Hematopoietic multipotent progenitor cell treated with erythropoietin and hydrocortisone succinate and interleukin-3 and kit ligand, for 6 days (in vitro differentiated cells): ENCODE results near the gene NFE2L3.
"Not testable (repeated sequence)": the region's sequence is repeated elsewhere in the genome, so short reads cannot be mapped to it uniquely, and the experiment has no call there.

Experiments used
- DNase-seq: peaks from one replicate; pipeline ENCODE4 v3.0.0-alpha.2; 2015

Gene NFE2L3, protein sequence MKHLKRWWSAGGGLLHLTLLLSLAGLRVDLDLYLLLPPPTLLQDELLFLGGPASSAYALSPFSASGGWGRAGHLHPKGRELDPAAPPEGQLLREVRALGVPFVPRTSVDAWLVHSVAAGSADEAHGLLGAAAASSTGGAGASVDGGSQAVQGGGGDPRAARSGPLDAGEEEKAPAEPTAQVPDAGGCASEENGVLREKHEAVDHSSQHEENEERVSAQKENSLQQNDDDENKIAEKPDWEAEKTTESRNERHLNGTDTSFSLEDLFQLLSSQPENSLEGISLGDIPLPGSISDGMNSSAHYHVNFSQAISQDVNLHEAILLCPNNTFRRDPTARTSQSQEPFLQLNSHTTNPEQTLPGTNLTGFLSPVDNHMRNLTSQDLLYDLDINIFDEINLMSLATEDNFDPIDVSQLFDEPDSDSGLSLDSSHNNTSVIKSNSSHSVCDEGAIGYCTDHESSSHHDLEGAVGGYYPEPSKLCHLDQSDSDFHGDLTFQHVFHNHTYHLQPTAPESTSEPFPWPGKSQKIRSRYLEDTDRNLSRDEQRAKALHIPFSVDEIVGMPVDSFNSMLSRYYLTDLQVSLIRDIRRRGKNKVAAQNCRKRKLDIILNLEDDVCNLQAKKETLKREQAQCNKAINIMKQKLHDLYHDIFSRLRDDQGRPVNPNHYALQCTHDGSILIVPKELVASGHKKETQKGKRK

DNA sequence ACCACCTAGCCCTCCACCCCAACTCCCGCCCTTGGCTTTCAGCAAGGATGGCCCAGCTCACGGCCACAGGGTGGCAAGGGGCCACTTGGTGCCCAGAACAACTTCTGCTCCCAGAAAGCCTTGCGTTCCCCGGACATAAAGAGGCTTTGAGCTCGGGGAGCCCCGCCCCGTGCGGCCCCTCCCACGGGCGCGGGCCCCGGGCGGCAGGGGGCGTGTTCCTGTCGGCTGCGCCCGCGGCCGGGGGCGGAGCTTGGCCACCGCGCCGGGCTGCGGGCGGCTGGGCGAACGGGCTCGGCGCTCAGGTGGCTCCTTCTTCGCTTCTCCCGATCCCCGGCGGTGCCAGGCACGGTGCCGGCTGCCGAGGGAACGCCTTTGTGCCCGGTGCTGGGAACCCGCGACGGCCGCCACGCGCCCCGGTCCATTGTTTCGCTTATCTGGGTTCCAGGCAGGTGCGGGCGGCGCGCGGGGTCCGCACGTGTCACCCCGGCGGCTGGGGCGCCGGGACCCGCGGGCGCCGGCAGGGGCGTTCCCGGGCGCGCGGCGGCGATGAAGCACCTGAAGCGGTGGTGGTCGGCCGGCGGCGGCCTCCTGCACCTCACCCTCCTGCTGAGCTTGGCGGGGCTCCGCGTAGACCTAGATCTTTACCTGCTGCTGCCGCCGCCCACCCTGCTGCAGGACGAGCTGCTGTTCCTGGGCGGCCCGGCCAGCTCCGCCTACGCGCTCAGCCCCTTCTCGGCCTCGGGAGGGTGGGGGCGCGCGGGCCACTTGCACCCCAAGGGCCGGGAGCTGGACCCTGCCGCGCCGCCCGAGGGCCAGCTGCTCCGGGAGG is at the start of gene NFE2L3:
TSS of gene NFE2L3 (plus strand) at position 246 of the 829 bp plus-strand sequence. CDS start at position 547, 301 bp downstream.
- peak; percentile 94 for DNase-seq

DNA sequence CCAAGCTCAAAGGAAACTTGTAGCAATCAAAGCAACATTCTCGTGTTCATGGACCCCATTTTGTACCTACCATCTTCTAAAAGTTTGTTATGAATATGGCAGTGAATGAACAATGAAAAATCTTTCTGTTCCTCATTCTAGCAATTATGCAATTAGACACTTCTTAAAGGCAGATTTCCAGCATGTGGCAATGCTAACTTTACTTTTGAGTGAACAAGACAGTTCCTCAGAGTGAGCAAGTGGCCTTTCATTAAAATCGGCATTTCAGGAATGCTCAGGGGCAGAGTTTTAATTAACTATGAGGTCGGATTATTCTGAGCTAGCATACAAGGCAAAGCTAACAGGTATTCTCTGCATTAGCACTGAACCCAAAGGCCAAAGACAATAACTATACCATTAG is 48.4 kb upstream of the NFE2L3 start:
- DNase-seq, result peak; percentile 17

DNA sequence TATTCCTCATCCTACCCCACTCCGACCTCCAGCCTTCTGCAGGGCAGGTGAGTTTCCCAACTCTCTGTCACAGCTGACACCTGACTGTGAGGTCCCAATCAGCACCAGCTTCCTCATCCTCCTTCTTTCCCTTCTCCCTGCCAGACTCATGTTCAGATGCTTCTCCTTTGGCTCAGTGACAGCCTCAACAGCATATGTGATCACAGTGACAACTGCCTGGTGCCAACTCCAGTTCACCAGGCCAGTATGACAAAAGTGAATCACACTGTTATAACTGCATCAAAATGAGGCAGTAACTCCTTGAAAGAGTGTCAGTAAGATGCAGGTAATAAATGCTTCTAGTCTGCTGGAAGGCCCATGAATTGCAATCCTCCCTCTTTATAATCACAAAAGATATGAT is 46.8 kb upstream of the NFE2L3 start:
- DNase-seq, result no peak

DNA sequence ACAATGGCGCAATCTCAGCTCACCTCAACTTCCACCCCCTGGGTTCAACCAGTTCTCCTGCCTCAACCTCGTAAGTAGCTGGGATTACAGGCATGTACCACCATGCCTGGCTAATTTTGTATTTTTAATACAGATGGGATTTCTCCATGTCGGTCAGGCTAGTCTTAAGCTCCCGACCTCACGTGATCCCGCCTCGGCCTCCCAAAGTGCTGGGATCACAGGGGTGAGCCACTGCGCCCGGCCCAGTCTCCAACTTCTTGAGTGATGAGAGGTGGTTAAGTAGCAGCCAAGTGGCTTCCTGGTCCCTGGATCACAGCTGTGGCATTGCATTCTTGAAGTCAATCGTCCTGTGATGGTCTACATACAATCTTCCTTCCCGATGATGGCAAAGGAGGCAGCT is 46.1 kb upstream of the NFE2L3 start:
- no peak for DNase-seq

DNA sequence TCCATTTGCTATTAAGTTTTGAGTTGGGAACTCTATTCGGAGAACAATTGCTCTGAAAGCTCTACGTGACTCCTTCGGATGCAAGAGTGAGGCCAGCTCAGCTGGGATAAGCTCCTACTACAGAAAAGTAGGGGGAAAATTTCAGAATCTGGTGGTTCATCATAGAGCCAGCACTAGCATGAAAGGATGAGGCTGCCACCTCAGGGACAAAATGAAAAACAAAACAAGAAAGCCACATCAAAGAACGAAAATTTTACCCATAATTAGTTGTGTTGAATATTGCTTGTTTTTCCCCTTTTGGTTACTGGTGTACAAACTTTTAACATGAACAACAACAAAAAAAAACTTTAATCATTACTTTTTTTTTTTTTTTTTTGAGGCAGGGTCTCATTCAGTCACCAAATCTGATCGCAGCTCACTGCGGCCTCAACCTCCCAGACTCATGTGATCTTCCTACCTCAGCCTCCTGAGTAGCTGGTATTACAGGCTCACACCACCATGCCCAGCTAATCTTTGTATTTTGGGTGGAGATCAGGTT is 39.7 kb upstream of the NFE2L3 start:
- no peak for DNase-seq

DNA sequence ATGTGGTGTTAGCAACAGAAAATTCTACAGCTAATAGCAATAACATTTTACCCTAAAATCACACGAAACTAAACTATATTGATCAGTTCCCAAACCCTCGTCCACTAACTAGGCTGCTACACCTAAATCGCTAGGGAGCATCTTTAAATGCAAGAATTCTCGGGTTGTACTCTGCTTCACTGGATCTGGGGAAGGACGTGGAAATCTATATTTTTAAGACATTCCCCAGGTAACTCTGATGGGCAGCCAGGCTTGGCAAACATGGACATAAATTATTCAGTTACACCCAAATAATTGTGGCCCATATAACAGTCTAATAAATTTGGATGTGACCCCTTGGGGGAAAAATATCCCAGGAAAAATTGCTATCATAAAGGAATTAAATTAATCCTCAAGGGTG is 36.3 kb upstream of the NFE2L3 start:
- no peak for DNase-seq

DNA sequence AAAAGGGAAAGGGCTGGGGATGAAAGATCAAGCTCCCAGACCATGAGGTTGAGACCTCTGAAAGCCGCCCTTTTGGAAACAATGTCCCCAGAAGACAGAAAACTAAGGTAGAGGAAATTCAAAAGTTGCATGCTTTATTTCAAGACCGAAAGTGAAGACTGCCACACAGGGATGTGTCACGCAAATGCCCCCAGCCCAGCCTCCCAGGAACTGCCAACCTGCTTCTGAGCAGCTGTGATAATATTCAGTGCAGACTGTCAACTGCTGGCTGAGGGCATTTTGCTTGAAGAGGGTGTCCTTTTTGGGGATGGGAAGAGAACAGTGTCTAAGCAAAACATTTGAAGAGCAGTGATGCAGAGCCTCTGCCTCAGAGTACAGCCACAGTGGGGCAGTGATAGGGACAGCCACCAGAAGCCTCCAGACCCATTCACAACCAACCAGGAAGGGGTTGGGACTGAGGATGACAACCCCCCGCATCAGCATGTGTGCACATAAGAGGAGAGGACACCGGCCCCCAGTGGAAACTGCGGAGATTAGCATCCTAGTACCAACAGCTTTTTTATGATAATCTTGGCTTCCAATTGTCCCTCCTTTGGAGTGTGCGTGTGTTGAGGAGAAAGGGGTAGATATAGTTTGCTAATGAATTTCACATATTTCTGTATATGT is 34.7 kb upstream of the NFE2L3 start:
- peak; percentile 32 for DNase-seq

DNA sequence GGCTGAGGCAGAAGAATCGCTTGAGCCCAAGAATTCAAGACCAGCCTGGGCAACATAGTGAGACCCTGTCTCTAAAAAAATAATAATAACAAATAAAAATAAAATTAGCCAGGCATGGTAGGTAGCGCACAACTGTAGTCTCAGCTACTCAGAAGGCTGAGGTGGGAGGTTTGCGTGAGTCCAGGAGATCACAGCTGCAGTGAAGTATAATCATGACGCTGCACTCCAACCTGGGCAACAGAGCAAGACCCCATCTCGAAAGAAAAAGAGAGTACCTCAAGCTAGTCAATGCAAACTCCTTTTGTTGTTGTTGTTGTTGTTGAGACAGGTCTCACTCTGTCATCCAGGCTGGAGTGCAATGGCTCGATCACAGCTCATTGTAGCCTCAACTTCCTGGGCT is 34.0 kb upstream of the NFE2L3 start:
- DNase-seq, result no peak

DNA sequence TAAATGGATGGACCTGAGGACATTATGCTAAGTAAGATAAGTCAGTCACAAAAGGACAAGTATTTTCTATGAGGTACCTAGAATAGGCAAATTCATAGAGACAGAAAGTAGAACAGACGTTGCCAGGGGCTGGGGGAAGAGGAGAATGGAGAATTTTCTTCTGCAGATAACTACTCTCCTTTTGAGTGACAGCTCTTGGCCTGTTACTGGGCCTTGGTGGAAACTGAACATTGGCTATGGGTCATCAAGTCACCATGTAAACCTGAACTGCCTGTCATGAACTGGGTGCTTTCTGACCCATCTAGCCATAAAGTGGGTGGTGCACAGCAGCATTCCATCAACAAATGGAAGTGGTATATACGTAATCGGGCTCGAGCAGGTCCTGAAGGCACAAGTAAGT is 29.3 kb upstream of the NFE2L3 start:
- no peak for DNase-seq

DNA sequence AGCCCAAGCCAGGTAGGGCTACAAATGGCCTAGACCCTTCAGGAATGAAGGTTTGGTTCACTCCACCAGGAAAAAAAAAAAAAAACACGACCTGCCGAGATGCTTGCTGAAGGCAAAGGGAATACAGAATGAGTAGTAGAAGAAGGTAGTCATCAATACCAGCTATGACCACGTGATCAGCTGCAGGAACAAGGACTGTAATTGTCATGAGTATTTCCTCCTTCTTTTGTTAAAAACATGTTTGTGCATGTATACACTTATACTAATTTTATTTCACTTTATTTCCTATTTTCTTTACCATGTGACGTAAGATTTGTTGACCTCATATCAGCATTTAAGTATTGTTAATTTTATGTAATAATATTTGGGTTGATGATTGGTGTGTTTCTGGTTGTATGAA is 27.2 kb upstream of the NFE2L3 start:
- DNase-seq, result not testable (repeated sequence)

DNA sequence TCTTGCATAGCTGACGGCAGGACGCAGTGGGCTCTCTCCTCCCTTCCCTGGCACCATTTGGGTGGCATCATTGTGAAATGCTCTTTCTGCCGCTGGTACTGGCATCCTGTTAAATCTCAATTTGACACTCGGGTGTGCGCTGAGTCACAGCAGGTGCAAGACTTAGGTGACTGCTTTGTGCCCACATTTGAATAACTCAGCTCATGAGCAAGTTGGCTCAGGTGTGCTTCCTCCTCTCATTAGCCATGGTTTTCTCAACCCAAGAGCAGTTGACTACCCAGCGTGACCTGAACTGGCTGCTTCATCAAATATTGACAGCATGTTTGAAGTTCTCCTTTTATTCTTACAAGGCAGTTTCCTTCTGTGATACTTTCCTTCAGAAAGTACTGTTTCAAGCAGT is 24.6 kb upstream of the NFE2L3 start:
- DNase-seq, result no peak

DNA sequence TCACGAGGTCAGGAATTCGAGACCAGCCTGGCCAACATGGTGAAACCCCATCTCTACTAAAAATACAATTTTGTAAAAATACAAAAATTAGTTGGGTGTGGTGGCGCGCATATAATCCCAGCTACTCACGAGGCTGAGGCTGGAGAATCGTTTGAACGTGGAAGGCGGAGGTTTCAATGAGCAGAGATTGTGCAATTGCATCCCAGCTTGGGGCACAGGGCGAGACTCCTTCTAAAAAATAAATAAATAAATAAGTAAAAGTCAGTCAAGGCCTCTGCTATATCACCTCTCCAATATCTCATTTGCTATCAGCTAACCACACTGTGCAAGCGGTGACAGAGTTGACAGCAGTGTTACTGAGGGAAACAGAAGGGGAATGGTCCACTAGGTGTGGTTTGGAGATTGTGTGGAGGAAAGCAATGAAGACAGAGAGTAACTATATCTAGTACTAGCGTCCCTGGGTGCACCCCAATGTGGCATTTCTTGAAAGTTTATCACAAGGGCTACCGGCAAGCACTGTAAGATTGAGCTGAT is 20.9 kb upstream of the NFE2L3 start:
- peak; percentile 21 for DNase-seq

DNA sequence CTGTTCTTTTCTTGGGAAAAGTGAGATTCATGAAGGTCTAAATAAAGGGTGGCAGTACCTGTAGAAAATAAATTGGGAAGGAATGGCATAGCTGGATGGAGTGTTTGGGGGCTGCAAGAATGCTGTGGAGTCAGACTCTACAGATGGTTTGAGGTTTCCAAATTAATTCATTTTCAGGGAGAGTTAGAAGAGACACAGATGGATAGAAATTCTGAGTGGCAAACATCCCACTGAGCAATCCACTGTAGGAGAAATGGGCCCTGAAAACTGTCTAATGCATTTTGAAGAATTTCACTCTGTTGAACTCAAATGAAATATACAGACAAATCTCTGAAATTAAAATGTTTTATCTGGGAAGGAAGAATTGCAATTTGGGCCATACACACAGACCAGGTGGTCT is 16.9 kb upstream of the NFE2L3 start:
- no peak for DNase-seq

DNA sequence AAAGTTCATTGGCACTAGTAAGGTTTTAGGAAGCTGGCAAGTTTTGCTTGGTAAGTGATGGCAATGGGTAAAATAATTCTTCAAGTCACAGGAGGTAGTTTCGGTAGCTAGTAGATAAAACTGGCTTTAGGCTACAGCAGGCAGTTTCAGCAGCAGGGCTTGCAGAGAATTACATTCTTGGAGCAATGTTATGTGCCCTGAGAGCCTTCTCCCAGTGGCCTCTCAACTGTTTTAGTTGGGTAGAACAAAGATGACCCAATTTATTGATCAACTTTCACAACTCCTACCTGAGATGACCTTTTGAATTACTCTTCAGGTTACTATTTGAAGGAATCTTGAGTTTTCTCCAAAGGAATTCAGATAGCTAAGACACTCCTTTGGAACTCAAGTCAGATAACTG is 16.4 kb upstream of the NFE2L3 start:
- DNase-seq, result no peak

DNA sequence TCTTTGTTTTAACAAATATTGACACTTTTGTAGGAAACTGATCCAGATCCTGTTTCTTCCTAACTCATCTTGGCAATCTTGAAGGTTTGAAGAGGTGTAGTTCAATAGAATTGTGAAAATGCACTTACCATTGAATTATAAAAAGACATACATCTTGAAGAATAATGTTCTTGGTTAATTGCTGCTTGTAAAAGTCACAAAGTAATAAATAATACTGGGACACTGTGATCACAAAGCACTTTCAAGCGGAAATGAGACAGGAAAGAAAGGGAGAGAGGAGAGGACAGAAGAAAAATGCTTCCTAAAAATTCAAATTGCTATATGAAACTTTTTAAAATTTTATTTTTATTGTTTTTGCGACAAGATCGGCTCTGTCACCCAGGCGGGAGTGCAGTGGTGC is 15.2 kb upstream of the NFE2L3 start:
- DNase-seq, result no peak

DNA sequence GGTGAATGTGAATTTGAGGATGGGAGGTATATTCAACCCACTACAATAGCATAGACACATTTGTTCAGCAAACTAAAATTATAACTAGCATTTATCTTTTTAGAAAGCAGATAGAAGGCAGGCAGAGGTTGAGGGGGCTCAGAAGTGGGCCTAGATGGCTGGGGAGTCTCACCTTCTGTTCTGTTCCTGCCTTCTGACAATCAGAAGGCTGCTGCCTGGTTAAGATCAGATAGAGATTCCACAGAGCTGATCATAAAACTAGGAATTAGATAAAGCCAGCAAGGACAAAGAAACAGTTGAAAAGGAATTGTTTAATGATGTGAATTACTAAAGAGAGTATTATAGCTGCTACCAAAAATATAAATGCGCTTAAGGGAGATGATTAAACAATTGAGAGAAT is 11.6 kb upstream of the NFE2L3 start:
- DNase-seq, result no peak

DNA sequence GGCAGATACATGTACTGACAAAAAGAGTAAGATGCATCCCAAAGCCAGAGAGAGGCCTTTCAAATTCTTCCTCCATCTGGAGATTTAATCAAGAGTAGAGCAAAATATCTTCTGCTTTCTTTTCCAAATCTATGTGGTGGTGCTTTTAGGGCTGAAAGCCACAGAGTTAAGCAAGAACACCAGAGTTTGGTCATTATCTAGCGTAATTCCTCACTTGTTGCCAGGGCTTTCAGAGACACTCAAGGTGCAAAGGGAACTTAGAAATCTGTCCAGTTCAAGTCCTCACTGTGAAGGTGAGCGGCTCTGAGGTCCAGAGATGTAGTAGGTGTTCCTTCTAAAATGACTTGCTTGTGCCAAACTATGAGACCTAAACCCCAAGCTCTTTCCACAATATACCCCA is 10.9 kb upstream of the NFE2L3 start:
- peak; percentile 57 for DNase-seq

DNA sequence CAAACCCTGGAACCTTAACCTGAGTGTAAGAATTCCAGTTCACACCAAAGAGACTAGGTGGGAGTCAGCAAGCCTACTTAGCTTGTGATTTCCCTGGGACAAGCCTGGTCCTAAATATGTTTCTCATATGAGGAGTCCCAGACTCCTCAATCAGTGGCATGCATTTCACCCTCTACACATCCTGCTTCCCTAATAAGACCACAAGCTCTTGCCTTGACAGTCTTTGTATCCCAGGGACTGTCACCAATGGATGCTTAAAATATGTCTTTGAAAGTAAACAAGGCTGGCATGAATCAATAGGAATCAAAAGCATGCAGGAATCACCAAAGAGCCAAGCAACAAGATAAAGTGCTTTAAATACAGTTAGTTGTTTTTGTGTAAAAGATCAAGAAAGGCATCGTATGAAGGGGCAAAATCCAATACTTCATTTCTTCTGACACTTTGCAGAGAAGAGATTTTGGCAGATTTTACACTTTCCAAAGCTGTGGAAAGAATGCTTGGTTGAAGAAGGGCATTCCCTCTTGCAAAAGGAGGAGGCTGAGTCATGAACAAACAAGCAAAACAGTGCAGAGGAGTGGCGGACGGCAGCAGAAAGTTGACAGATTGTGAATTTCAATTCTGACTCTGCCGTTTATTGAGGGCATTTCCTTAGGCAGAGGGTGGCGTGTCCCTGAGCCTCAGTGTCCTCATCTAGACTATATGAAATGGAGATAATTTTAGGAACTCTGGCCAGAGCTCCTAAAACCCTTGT is 8.5 kb upstream of the NFE2L3 start:
- DNase-seq, result no peak

DNA sequence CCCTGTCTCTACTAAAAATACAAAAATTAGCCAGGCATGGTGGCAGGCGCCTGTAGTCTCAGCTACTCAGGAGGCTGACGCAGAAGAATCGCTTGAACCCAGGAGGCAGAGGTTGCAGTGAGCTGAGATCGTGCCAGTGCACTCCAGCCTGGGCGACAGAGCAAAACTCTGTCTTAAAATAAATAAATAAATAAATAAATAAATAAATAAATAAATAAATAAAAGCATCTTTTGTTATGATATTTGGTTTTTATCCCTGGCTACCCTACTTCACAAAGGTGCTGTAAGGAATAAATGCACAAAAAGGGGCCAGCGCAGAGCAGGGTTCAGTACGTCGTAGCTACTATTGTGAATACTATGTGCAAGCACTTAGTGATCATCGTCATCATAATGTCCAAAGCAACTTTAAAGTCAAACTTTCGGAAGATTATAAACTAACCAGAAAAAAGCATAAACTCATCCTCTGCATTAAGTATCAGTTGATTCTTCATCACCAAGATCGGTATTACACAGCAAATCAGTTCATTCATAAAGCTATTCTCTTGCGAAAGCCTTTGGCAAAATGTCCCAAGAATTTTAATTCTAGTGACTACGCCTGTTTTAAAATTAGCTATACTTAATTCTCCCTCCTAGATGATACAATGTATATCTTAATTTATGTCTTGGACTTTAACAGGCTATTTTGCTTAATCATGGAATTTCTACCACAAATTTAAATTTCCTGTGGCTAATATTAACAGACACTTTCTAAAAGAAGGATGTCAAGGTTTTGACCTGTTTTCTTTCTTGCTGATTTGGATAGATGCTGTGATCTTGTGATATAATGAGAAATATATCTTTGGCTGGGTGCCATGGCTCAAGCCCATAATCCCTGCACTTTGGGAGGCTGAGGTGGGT is 7.6 kb upstream of the NFE2L3 start:
- DNase-seq, result no peak

DNA sequence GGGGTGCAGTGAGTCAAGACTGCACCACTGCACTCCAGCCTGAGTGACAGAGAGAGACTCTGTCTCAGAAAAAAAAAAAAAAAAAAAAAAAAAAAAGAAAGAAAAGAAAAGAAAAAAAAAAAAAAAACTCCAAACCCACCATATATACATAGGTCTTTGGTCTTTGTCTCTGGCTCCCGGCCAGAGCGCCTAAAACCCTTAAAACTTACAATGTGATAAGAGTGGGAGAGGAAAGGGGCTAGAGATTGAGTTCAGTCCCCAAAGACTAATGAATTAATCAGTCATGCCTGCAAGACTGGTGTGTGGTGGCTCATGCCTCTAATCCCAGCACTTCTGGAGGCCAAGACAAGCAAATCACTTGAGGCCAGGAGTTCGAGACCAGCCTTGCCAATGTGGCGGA is 6.8 kb upstream of the NFE2L3 start:
- DNase-seq, result peak; percentile 24

DNA sequence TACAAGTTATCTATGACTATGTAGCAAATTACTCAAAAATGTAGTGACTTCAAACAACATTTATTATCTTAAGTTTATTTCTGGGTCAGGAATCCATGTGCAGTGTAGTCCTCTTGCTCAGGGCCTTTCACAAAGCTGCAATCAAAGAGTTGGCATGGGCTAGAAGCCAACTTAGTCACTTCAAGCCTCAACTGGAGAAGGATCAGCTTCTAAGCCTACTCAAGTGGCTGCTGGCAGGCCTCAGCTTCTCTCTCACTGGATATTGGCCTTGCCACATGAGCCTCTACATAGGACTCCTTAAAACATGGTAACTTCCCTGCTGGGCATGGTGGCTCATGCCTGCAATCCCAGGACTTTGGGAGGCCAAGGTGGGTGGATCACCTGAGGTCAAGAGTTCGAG is 5.0 kb upstream of the NFE2L3 start:
- no peak for DNase-seq
